HEK293T (cell line): ENCODE data around the gene RAPGEF4.

Source experiments
- L3MBTL2 ChIP-seq: fragments of 450-650 bp; conservative IDR thresholded peaks from 2 replicates; pipeline ENCODE4 v1.6.1; 2016; ENCODE audit warnings: mild to moderate bottlenecking
- SP1 ChIP-seq: fragments of 450-650 bp; IDR thresholded peaks from 2 replicates; pipeline ENCODE4 v1.6.1; 2017

GRCh38 chr2:172986040-172986439 is 250.4 kb downstream of the RAPGEF4 start:
- TF ChIP-seq L3MBTL2, result no peak
- TF ChIP-seq SP1, result no peak
